Thymus (tissue), 11 donors: ENCODE data around the gene C17orf50. TPM values are rescaled to one million over a fixed set of nuclear protein-coding genes. Genes with fewer than 3 reads are reported as not detected.

Source experiments
- DNase-seq, 9 donors: peaks; one replicate each; pipeline ENCODE4 v3.0.0-alpha.2; 2013; ENCODE audit warnings: low spot score in 9 of 9, low read depth in 6 of 9, missing footprints in 1 of 9
- H3K27ac ChIP-seq, 2 donors: one replicate each; pipeline ENCODE4 v1.5.1; 2013; ENCODE audit warnings: control low read depth in 1 of 2, low read depth in 1 of 2, low read length in 1 of 2, mild to moderate bottlenecking in 1 of 2, moderate library complexity in 1 of 2
- H3K27me3 ChIP-seq, 2 donors: one replicate each; pipeline ENCODE4 v1.5.1; 2013; ENCODE audit warnings: low read length in 1 of 2; ENCODE audit not compliant: control insufficient read depth in 2 of 2, insufficient read depth in 1 of 2
- H3K36me3 ChIP-seq, 2 donors: one replicate each; pipeline ENCODE4 v1.5.1; 2013; ENCODE audit warnings: low read length in 1 of 2, mild to moderate bottlenecking in 1 of 2, moderate library complexity in 1 of 2; ENCODE audit not compliant: control insufficient read depth in 2 of 2, insufficient read depth in 2 of 2
- H3K4me1 ChIP-seq, 2 donors: one replicate each; pipeline ENCODE4 v1.5.1; 2013; ENCODE audit warnings: low read length in 2 of 2; ENCODE audit not compliant: control insufficient read depth in 2 of 2, insufficient read depth in 2 of 2
- H3K4me3 ChIP-seq, 2 donors: one replicate each; pipeline ENCODE4 v1.5.1; 2013; ENCODE audit warnings: low read length in 2 of 2, control low read depth in 1 of 2, mild to moderate bottlenecking in 1 of 2
- H3K9me3 ChIP-seq, 2 donors: one replicate each; pipeline ENCODE4 v1.5.1; 2013; ENCODE audit warnings: low read length in 1 of 2, mild to moderate bottlenecking in 1 of 2; ENCODE audit not compliant: control insufficient read depth in 2 of 2, insufficient read depth in 1 of 2
- WGBS: extraction: QIAGEN DNeasy Blood & Tissue Kit; methylation state at CpG from one replicate; pipeline ENCODE4 v1.1.7; 2013; 5-methylcytosine and 5-hydroxymethylcytosine counted together
- polyA plus RNA-seq: library from polyadenylated mRNA; stranded (reverse); fragments of 200-250 nt; gene quantifications from one replicate; pipeline ENCODE4 v1.2.3, GENCODE V29; 2013
- total RNA-seq: library from RNA; stranded (reverse); fragments of 120-200 nt; gene quantifications from one replicate; pipeline ENCODE4 v1.2.4, GENCODE V29; 2013
- donor health status: healthy.

C17orf50 gene
- total and polyA plus RNA-seq, 2 donors: 0.09 to 0.14 TPM

- peaks cover 0 to 11% of the 10 kb centered on the region in 2 donors for H3K9me3 ChIP-seq
- no peak for DNase-seq
- no peak overlapping the region for H3K27ac ChIP-seq
- H3K27me3 ChIP-seq: peaks cover 10 to 56% of the 10 kb centered on the region in 2 donors
- 96% methylated on average over 7 of the region's 7 CpGs for WGBS
- no peaks in the 10 kb centered on the region for H3K36me3 ChIP-seq
- peaks cover 0 to 7% of the 10 kb centered on the region in 2 donors for H3K4me1 ChIP-seq
- no peak overlapping the region for H3K4me3 ChIP-seq
These were observed 20.5 kb upstream of the C17orf50 start for GRCh38 chr17:35740216-35740615.

- Histone ChIP-seq H3K4me1 (peaks cover 0 to 7% of the 10 kb centered on the region in 2 donors), H3K9me3 (peaks cover 0 to 11% of the 10 kb centered on the region in 2 donors), H3K27ac (no peak overlapping the region), H3K4me3 (peak overlapping the region in 1 of 2 donors; percentile 12), H3K27me3 (peaks cover 10 to 56% of the 10 kb centered on the region in 2 donors), H3K36me3 (no peaks in the 10 kb centered on the region)
- 22% methylated on average over 73 of the region's 73 CpGs for WGBS
- DNase-seq: peak in 2 of 9 donors; percentile 24 to 38
These were observed 19.4 kb upstream of the C17orf50 start for GRCh38 chr17:35740997-35741931.

- Histone ChIP-seq H3K36me3 (no peaks in the 10 kb centered on the region), H3K9me3 (peaks cover 0 to 11% of the 10 kb centered on the region in 2 donors), H3K27ac (no peak overlapping the region), H3K27me3 (peaks cover 10 to 56% of the 10 kb centered on the region in 2 donors), H3K4me3 (no peak overlapping the region), H3K4me1 (peaks cover 0 to 7% of the 10 kb centered on the region in 2 donors)
- WGBS: 85% methylated on average over 7 of the region's 7 CpGs
- DNase-seq: no peak
These were observed 18.2 kb upstream of the C17orf50 start for GRCh38 chr17:35742496-35742895.

- no peak for DNase-seq
- Histone ChIP-seq H3K4me1 (peaks cover 0 to 7% of the 10 kb centered on the region in 2 donors), H3K4me3 (no peak overlapping the region), H3K27ac (no peak overlapping the region), H3K9me3 (peaks cover 0 to 11% of the 10 kb centered on the region in 2 donors), H3K27me3 (peaks cover 10 to 56% of the 10 kb centered on the region in 2 donors), H3K36me3 (no peaks in the 10 kb centered on the region)
- WGBS: 87% methylated on average over 7 of the region's 7 CpGs
These were observed 17.7 kb upstream of the C17orf50 start for GRCh38 chr17:35742896-35743477.

GRCh38 chr17:35743626-35744328 is 16.9 kb upstream of the C17orf50 start:
- WGBS: 66% methylated on average over 7 of the region's 7 CpGs
- Histone ChIP-seq H3K9me3 (peaks cover 0 to 11% of the 10 kb centered on the region in 2 donors), H3K4me1 (peaks cover 0 to 3% of the 10 kb centered on the region in 2 donors), H3K36me3 (no peaks in the 10 kb centered on the region), H3K27me3 (peaks cover 12 to 59% of the 10 kb centered on the region in 2 donors), H3K27ac (no peak overlapping the region), H3K4me3 (no peak overlapping the region)
- peak in 1 of 9 donors; percentile 29 for DNase-seq

- Histone ChIP-seq H3K9me3 (peaks cover 0 to 11% of the 10 kb centered on the region in 2 donors), H3K4me1 (peaks cover 0 to 6% of the 10 kb centered on the region in 2 donors), H3K36me3 (no peaks in the 10 kb centered on the region), H3K27ac (no peak overlapping the region), H3K27me3 (peaks cover 16 to 61% of the 10 kb centered on the region in 2 donors), H3K4me3 (no peak overlapping the region)
- 93% methylated on average over 8 of the region's 8 CpGs for WGBS
- no peak for DNase-seq
These were observed 15.9 kb upstream of the C17orf50 start for GRCh38 chr17:35744830-35745229.

GRCh38 chr17:35745246-35745645 is 15.4 kb upstream of the C17orf50 start:
- 93% methylated on average over 7 of the region's 7 CpGs for WGBS
- H3K36me3 ChIP-seq: no peaks in the 10 kb centered on the region
- no peak for DNase-seq

GRCh38 chr17:35745749-35746320 is 14.9 kb upstream of the C17orf50 start:
- Histone ChIP-seq H3K27me3 (peaks cover 16 to 61% of the 10 kb centered on the region in 2 donors), H3K4me3 (no peak overlapping the region), H3K27ac (no peak overlapping the region), H3K36me3 (no peaks in the 10 kb centered on the region), H3K4me1 (peaks cover 4 to 12% of the 10 kb centered on the region in 2 donors), H3K9me3 (peaks cover 0 to 10% of the 10 kb centered on the region in 2 donors)
- no peak for DNase-seq
- 97% methylated on average over 15 of the region's 15 CpGs for WGBS

More at GRCh38 chr17:35745246-35745645, 15.4 kb upstream of the C17orf50 start:
- H3K9me3 ChIP-seq: peaks cover 0 to 11% of the 10 kb centered on the region in 2 donors
- H3K4me3 ChIP-seq: no peak overlapping the region
- H3K27me3 ChIP-seq: peaks cover 16 to 61% of the 10 kb centered on the region in 2 donors
- no peak overlapping the region for H3K27ac ChIP-seq
- peaks cover 3 to 8% of the 10 kb centered on the region in 2 donors for H3K4me1 ChIP-seq
